Kidney epithelial cell (primary cell): Measurements from ENCODE around the gene ZNF624. TPM values are rescaled to one million over a fixed set of nuclear protein-coding genes. Genes with fewer than 3 reads are reported as not detected.
"Not testable (repeated sequence)": the region's sequence is repeated elsewhere in the genome, so short reads cannot be mapped to it uniquely, and the experiment has no call there.

Source experiments
- DNase-seq: peaks from one replicate; pipeline ENCODE4 v3.0.0-alpha.2; 2010; ENCODE audit warnings: low read depth
- H3K27me3 ChIP-seq: 2 replicates; pipeline ENCODE4 v1.6.0; 2011; ENCODE audit warnings: low read length; ENCODE audit not compliant: control insufficient read depth, insufficient read depth
- H3K36me3 ChIP-seq: 2 replicates; pipeline ENCODE4 v1.5.1; 2011; ENCODE audit warnings: low read length; ENCODE audit not compliant: control insufficient read depth, insufficient read depth
- H3K4me3 ChIP-seq: 2 replicates; pipeline ENCODE4 v1.5.1; 2011; ENCODE audit warnings: low read depth, mild to moderate bottlenecking, control low read depth, low read length
- CTCF ChIP-seq: IDR thresholded peaks from 2 replicates; pipeline ENCODE4 v1.5.1; 2011; ENCODE audit warnings: mild to moderate bottlenecking, moderate library complexity, low read length, control low read depth, inconsistent platforms; ENCODE audit not compliant: insufficient read depth, poor library complexity, severe bottlenecking
- total RNA-seq: library from RNA; depleted of rRNA; stranded (reverse); fragments of >200 nt; gene quantifications from 2 replicates; pipeline ENCODE4 v1.2.3, GENCODE V29; 2015

Gene ZNF624
- 8.7 and 11.0 TPM in 2 replicates for total RNA-seq

DNA sequence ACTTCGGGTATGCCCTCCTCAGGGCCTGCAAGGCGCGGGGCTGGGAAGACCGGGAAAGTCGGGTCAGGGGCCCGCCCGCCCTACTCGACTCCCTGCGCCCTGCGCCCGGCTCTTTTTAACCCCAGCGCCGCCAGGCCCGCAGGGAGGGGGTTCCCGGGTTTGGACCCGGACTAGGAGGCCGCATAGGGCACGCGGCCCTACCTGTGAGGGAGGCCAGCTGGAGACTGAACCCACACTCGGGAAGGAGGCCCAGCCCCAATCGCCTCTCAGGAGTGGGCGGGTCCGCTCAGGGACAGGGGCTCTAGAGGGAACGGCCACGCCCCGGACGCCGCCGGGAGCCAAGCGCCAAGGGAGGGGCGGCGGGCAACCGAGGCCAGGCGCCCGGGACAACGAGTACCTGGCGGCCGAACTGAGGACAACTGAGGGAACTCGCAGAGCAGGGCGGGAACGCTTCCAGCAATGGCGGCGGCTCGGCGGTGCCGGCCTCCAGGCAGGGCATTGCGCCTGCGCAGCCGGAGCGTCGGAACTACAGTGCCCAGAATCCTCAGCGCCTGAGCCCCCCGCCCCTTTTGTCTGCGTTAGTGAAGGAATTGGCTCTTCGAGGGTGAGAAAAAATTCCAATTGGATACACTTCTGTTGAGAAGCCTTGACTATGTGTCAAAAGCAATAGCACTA, at the start of gene ZNF624:
TSS of gene ZNF624 (minus strand) at position 484 of the 675 bp plus-strand sequence.
- Histone ChIP-seq H3K36me3 (no peaks in the 10 kb centered on the region), H3K4me3 (peak within 1 kb of the TSS; percentile 79), H3K27me3 (no peaks in the 10 kb centered on the region)
- no peak for TF ChIP-seq CTCF
- DNase-seq, result peak; percentile 59

GRCh38 chr17:16697603-16698002, 44.0 kb upstream of the ZNF624 start:
- not testable (repeated sequence) for H3K36me3 ChIP-seq, H3K27me3 ChIP-seq, H3K4me3 ChIP-seq, DNase-seq

- H3K36me3 ChIP-seq, DNase-seq, H3K27me3 ChIP-seq, H3K4me3 ChIP-seq: not testable (repeated sequence)
Observed at GRCh38 chr17:16690447-16690846, 36.8 kb upstream of the ZNF624 start.

DNA sequence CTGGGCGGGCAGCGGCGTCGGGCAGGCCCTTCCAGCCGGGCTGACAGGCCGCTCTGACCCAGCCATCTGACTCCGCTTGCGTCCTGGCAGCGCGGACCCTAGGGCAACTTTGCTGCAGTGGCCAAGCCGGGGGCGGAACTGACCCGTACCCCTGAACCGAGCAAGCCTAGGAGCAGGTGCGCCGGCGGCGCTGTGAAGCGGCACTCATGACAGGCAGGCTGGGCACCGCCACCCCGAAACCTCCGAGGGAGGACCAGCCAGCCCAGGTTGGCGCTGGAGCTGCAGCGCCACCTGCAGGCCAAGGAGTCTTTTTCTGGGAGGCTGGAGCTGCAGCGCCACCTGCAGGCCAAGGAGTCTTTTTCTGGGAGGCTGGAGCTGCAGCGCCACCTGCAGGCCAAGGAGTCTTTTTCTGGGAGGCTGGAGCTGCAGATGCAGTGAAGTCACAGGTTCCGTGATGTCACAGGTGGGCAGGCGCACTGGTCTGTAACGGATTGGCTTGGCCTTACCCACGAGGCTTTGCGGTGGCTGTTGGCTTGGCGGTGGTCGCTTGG, 36.2 kb upstream of the ZNF624 start, which contains the start of gene CCDC144A:
TSS of gene CCDC144A (plus strand) at position 511 of the 551 bp plus-strand sequence. CDS start 160 bp downstream, outside the sequence.
- not testable (repeated sequence) for H3K27me3 ChIP-seq, DNase-seq, H3K4me3 ChIP-seq, H3K36me3 ChIP-seq
- peak; percentile 33 for TF ChIP-seq CTCF

GRCh38 chr17:16687151-16687550, 33.5 kb upstream of the ZNF624 start:
- not testable (repeated sequence) for H3K27me3 ChIP-seq, DNase-seq, H3K4me3 ChIP-seq, H3K36me3 ChIP-seq

GRCh38 chr17:16686019-16686418, 32.4 kb upstream of the ZNF624 start:
- H3K4me3 ChIP-seq, H3K27me3 ChIP-seq, H3K36me3 ChIP-seq, DNase-seq: not testable (repeated sequence)

GRCh38 chr17:16683290-16684138, 29.9 kb upstream of the ZNF624 start:
- H3K27me3 ChIP-seq, DNase-seq, H3K4me3 ChIP-seq, H3K36me3 ChIP-seq: not testable (repeated sequence)

- no peak for DNase-seq
- H3K4me3 ChIP-seq, result no peak overlapping the region
- no peaks in the 10 kb centered on the region for H3K27me3 ChIP-seq
- TF ChIP-seq CTCF, result no peak
- H3K36me3 ChIP-seq, result no peaks in the 10 kb centered on the region
Observed at GRCh38 chr17:16676676-16677268, 23.1 kb upstream of the ZNF624 start.

DNA sequence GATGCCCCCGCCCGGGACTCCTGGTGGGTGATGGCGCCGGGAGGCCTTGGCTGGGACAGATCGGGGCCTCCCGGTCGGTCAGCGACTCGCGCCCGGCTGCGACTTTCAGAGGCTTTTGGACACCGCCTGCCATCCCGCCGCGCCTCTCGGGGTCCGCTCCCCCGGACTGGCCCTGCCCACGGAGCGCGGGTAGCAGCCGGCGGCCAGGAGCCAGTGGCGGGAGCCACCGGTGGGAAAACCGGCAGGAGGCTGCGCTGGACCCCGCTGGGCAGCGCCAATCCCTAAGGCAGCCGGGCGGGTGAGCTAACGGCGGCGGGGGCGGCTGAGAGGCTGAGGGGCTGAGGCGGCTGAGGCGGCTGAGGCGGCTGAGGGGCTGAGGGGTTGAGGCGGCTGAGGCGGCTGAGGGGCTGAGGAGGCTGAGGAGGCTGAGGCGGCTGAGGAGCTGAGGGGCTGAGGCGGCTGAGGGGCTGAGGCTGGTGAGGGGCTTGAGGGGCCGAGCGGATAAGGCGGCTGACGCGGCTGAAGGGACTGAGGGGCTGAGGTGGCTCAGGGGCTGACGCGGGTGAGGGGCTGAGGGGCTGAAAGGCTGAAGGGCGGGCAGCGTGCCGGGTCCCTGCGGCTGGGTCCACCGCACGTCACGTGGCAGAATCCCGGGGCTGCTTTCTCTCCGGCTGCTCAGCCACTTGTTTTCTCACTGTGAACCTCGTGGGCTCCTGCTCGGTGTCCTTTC, 13.4 kb upstream of the ZNF624 start:
- not testable (repeated sequence) for H3K36me3 ChIP-seq, DNase-seq, H3K27me3 ChIP-seq
- H3K4me3 ChIP-seq, result peak overlapping the region; percentile 31

DNA sequence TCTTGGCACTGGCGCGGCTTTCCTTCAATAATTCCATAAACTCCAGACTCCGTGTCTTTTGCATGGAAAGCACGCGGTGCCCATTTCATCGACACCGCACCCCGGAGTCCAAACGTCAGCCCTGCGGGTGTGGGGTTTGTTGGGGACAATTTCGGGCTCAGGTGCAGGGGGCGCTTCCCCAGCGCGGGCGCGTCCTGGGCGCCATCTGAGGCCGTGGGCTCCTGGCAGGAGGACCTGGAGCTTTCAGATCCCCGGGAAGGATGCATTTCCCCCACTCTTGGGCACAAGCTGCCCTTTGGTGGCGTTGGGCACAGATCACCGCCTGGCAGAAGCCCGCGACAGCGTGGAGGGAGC, 12.9 kb upstream of the ZNF624 start:
- peak overlapping the region; percentile 19 for H3K4me3 ChIP-seq
- H3K27me3 ChIP-seq, H3K36me3 ChIP-seq, DNase-seq: not testable (repeated sequence)
